LHCN-M2 (cell line): ENCODE data around the gene TANGO2. TPM values are rescaled to one million over a fixed set of nuclear protein-coding genes. Genes with fewer than 3 reads are reported as not detected.
A peak's percentile ranks its signal among the peaks of the same experiment; 100 is the strongest.

Experiments
- DNase-seq: peaks from one replicate; pipeline ENCODE4 v3.0.0-alpha.2; 2012; ENCODE audit warnings: low read depth
- total RNA-seq: library from RNA; depleted of rRNA; stranded (reverse); fragments of >200 nt; gene quantifications from 2 replicates; pipeline ENCODE4 v1.2.3, GENCODE V29; 2014

TANGO2 gene
- total RNA-seq, 1 experiment from 2014 or later, result 30.8 TPM

DNA sequence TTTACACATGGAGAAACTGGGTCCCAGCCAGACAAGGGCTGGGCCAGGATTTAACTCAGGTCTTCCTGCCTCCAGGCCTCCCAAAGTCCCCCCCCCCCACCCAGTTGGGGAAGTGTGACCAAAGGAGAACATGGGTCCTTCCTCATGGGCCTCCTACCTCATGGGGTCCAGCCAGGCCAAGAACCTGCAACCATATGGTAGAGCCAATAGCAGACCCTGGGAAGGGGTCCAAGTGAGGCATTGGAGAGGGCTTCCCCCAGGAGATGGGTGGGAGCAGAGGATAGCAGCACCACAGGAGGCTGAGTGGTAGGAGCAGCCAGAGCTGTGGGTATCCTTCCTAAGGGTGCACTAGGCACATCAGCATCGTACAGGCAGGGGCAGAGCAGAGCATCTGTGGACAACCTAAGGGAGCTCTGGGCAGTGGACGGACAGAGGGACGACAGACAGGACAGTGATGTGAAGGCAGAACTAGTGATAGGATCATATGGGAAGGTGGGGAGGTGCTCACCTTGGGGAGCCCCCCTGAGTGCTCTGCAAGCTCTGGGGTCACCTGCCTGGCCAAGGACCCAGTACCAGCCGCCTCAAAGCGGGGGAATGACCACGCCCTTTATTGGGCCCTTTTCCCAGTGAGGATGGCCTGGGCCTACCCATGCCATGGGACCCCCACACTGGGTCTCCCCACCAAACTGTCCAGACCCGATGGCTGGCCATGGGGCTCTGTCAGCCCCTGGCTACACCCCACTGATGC lies 8.7 kb upstream of the TANGO2 start:
- no peak for DNase-seq

DNA sequence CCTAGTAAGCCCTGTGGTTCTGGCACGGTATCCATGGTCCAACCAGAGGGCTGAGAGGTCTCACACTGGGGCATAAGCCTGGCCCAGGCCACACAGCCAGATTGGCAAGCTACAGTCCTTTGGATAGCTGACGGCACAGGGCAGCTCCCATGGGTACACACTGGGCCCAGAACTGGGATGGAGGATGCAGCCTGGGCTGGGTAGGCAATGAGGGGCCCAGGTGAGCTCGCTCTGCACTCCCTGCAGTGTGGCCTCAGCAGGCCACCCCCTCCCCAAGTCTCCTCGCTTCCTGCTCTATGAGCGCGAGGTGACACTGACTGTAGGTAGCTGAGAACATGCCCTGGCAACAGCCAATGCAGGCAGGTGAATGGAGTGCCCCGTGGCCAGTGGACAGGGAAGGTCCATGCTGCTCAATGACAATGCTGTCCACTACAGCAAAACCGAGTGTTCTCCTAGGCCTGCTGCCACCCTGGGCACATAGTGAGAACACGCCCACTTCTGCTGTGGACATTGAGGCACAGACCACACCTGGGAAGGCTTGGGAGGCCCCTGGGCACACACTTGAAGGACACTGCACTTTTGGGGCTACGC lies 8.1 kb upstream of the TANGO2 start:
- DNase-seq, result no peak

DNA sequence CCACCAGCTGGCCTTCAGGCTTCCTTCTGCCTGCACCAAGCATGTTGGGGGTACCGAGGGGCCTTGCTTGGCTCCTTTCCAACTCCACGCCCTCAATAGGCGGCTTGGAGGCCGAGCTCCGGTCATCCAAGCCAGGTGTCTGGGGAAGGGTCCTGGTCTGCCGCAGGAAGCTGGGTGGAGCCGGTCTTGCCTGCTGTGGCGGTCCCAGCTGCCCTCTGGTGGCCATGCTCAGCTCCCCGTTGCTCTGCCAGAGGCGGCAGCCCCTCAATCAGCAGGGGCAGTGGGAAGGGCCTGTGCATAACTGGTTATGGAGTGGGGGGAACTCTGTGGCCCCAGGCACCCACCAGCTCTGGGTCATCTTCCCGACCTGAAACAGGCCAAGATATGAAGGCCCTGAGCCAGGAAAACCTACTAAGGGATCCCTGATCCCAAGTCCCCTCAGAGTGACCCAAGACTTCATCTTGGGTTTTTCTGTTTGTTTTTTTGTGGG lies 7.5 kb upstream of the TANGO2 start:
- no peak for DNase-seq

GRCh38 chr22:20014526-20015186 lies 6.3 kb upstream of the TANGO2 start:
- no peak for DNase-seq

DNA sequence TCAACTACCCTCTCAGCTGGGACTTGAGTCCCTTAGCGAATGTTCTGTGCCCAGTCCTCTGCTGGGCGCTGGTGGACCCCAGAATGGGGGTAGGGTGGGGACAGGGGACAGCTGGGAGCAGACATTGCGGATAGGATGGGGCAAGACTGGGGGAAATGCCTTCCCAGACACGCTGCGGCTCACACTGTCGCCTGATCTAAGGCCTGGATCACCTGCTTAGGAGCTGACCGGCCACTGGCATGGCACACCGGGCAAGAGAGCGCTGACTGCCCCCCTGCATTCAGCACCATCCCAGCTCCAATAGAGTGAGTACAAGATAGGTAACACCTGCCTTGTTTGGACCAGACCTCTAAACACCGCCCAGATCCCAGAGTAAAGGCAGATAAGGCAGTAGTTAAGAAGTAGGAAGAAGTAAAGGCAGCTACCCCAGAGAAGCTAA lies 5.7 kb upstream of the TANGO2 start:
- DNase-seq, result no peak

DNA sequence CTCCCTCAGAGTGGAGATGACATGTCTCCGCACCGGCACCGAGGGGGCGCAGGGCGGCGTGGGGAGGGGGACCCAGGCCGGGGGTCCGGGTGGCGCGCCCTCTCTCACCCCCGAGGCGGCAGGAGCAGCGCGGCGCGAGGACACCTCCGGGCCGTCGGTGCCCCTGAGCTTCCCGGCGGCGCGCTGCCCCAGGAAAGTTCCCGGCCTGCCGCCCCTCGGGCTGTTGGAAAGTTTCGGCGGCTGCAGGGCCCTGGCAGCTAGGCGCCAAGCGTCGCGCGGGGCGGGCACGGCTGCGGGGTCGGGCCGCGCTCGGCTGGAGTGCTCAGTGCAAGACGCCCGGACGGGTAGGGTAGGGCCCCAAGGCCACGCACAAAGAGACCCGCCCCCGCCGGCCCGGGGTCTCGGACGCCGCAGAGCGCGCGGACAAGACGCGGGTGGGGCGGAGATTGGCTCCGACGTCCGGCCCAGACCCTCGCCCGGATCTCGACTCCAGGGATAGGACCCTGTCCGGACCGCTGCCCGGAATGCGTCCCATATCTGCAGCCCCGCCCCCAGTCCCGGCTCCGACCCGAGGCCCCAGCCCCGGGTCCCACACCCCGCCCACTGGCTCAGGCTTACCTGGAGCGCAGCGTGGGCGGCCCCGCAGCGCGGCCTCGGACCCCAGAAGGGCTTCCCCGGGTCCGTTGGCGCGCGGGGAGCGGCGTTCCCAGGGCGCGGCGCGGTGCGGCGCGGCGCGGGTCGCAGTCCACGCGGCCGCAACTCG lies 4.8 kb upstream of the TANGO2 start:
- DNase-seq, result no peak

DNA sequence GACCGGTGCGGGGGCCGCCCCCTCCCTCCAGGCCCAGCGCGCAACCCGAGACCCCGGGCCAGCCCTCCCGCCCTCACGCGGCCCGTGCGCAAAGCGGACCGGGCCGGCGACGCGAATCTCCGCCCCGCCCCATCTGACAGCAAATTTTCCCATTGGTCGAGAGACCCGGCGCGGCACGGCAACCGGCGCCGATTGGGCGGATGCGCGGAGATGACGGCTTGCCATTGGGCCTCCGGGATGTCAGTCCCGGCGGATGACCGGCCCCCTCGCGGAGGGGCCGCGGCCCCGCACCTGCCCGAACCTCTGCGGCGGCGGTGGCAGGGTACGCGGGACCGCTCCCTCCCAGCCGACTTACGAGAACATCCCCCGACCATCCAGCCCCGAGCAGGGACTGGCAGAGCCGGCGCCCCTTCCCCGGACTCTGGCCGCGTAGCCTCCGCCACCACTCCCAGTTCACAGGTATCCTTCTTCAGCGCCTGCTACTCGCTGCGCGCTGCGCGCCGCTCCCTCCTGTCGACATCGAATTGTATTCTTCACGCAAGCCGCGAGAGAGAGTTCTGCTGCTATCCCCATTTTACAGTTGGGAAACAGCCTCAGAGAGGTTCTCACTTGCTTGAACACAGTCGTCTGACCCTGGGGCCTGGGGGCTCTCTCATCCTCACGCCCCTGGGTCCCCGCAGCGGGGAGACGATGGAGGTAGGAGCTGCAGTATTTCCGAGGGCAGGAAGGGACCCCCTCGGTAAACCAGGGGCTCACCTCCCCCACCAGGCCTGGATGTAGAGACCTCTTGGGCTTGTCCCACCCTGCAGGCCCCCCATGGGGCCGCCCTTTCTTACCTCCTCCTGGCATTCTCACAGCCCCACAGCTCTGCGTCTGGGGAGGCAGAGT lies 3.9 kb upstream of the TANGO2 start, which contains the start of gene ARVCF:
Gene ARVCF, minus strand, starts transcription at position 90 of the 888 bp plus-strand sequence. CDS start 26,029 bp downstream, outside the sequence.
- peak; percentile 72 for DNase-seq

DNA sequence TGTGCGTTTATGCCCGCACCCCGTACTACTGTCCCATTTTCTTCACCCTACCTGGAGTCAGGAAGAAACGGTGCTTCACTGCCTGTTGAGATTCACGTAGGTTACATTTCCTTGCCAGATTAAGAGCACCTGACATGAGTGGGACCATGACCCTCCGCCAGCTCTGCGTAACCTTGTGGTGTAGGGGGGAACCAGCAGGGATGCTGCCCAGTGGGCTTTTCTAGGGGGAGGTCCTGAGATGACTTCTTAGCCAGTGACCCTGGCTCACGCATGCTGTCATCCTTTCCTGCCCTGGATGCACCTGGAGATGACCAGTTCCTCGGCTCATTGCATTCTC lies 3.3 kb upstream of the TANGO2 start:
- DNase-seq, result no peak

GRCh38 chr22:20018001-20018400 lies 2.9 kb upstream of the TANGO2 start:
- no peak for DNase-seq

GRCh38 chr22:20019661-20020532 lies 1.0 kb upstream of the TANGO2 start:
- no peak for DNase-seq

- DNase-seq, result peak; percentile 37
Observed at GRCh38 chr22:20021196-20022181, 579 bp downstream of the TANGO2 start.

- no peak for DNase-seq
Observed at GRCh38 chr22:20022231-20022977, 1.5 kb downstream of the TANGO2 start.

GRCh38 chr22:20022978-20023613 lies 2.2 kb downstream of the TANGO2 start:
- DNase-seq, result no peak

DNA sequence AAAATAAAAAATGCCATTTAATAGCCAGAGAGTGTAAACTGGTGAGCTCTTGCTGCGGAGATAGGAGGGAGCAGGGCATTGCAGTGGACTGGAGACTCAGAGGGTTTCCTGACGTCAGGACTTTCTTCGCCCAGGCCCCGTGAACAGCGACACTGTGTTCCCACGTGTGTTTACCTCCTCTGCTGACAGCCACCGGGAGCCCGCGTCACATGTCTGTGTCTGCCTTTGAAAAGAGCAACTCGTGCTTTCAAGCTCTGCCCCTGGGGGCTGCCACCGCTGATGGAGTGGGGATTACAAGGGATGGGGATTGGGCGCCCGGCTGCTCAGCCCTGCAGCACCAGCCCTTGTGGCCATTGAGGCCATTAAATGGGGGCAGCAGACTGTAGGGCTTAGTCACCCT lies 3.3 kb downstream of the TANGO2 start:
- no peak for DNase-seq

GRCh38 chr22:20024650-20025397 lies 3.9 kb downstream of the TANGO2 start:
- no peak for DNase-seq

DNA sequence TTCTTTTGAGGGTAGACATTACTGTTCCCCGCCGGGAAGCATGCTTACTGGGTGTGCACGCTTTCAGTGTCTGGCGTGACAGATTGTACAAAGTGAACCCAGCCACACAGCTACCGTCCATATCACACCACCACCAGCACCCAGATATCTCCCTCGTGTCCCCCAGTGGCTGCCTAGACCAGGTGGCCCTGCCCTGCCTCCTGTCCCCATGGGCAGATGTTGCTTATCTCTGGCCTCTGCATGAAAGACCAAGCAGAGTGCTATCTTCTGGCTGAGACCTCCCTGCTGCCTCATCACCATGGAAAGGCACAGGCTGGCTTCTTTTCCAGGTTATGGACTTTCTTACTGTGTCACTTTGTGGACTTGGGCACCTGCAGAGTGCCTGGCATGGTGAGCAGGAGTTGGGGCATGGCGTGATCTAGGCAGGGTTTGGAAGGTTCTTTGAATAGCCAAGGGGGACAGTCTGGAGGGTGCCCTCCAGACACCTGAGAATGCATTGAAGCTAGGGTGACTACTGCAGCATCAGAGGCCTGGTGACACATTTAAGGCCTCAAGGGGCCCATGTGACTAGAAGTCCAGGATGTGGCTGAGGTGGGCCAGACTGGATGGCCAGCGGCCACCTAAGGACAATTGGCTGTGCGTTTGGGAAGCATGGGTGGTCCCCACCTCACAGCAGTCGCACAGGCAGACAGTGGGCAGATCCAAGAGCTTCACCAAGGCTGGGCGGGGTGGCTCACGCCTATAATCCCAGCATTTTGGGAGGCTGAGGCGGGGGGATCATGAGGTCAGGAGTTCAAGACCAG lies 4.7 kb downstream of the TANGO2 start:
- no peak for DNase-seq
